ENCODE results near the gene ZCWPW1. TPM values are rescaled to one million over a fixed set of nuclear protein-coding genes. Genes with fewer than 3 reads are reported as not detected.

Gene ZCWPW1
- total and polyA plus RNA-seq, 2 of the 8 experiments (the other 6 are each of a cell fraction or from before 2014, with no cell fraction given), result 0.51 to 1.4 TPM

DNA sequence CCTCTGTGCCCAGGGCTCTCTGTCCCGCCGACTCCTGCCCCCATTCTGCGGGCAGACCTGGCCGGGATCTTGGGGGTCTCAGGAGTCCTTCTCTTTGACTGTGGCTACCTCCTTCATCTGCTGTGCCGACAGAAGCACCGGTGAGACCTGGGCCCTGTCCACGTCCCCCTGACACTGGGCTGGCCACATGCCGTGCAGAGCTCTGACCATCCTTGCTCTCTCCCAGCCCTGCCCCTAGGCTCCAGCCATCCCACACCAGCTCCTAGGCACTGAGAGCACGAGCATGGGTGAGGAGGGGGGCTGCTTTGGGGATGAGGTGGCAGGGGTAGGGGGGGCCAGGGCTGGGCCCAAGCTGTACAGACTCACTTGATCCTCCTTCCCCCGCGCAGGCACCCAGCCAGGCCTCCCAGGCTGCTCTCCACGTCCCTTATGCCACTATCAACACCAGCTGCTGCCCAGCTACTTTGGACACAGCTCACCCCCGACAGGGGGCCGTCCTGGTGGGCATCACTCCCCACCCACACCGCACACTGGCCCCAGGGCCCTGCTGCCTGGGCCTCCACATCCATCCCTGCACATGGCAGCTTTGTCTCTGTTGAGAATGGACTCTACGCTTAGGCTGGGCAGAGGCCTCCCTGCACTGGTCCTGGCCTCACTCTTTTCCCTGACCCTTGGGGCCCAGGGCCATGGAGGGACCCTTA is 75.4 kb downstream of the ZCWPW1 start:
- Histone ChIP-seq H2BK12ac (ENCODE audit: low read depth, low read length) (no peak overlapping the region), H2AFZ (ENCODE audit: low read length) (no peak overlapping the region), H4K20me1 (replicated peaks in 1 of 2; ENCODE audit: control insufficient read depth in 1 of 2, insufficient read depth in 2 of 2, low read length in 2 of 2) (peaks cover 2 to 14% of the 10 kb centered on the region in 2 experiments), H3K79me1 (ENCODE audit: low read depth, low read length) (no peaks in the 10 kb centered on the region; the same call in 1 of the 2 replicates), H3K9ac (replicated peaks in 1 of 4; ENCODE audit: extremely low read depth in 1 of 4, low read depth in 3 of 4, low read length in 3 of 4) (no peak overlapping the region), H3K4me3 (ENCODE audit: extremely low read depth in 1 of 4, insufficient read depth in 2 of 4, low read depth in 3 of 4, low read length in 4 of 4) (no peak overlapping the region), H3K4me1 (replicated peaks in 1 of 4; ENCODE audit: control insufficient read depth in 3 of 4, insufficient read depth in 4 of 4, low read length in 3 of 4) (no peaks in the 10 kb centered on the region), H2BK20ac (ENCODE audit: low read length) (no peak overlapping the region), H3K56ac (replicated peaks; ENCODE audit: insufficient read length, low read depth, low read length) (no peak overlapping the region), H3K27me3 (replicated peaks in 1 of 4; ENCODE audit: control insufficient read depth in 3 of 4, extremely low read depth in 1 of 4, insufficient read depth in 3 of 4, low read length in 3 of 4) (no peaks in the 10 kb centered on the region), H3K4me2 (ENCODE audit: insufficient read depth in 1 of 2, low read depth in 2 of 2, low read length in 2 of 2) (no peak overlapping the region), H3K14ac (ENCODE audit: insufficient read length) (no peak overlapping the region), H3K9me3 (ENCODE audit: insufficient read depth in 2 of 2, low read depth in 1 of 2, low read length in 1 of 2) (no peaks in the 10 kb centered on the region), H3K23ac (ENCODE audit: insufficient read length) (no peak overlapping the region), H3K4ac (replicated peaks; ENCODE audit: insufficient read length, low read depth, low read length) (no peak overlapping the region), H2AK5ac (ENCODE audit: low read depth, low read length) (no peak overlapping the region), H2BK5ac (ENCODE audit: low read depth, low read length) (0 out of 2 replicates have a peak overlapping the region, but pooled peaks have one; percentile 35), H4K8ac (ENCODE audit: extremely low read depth, insufficient read depth, low read length) (peak overlapping the region; percentile 51; the same call in 1 of the 2 replicates), H3K36me3 (ENCODE audit: control insufficient read depth in 2 of 4, insufficient read depth in 4 of 4, low read length in 3 of 4) (peaks cover 25 to 70% (median 45%) of the 10 kb centered on the region in 4 experiments), H2BK120ac (replicated peaks; ENCODE audit: low read depth, low read length) (no peak overlapping the region), H3K18ac (ENCODE audit: extremely low read depth, low read length) (no peak overlapping the region), H4K5ac (ENCODE audit: insufficient read length, low read depth, low read length) (no peak overlapping the region), H4K91ac (replicated peaks; ENCODE audit: insufficient read length, low read length) (no peak overlapping the region), H3K27ac (ENCODE audit: low read depth, low read length) (no peak overlapping the region), H2BK15ac (ENCODE audit: low read length) (no peak overlapping the region), H3K79me2 (ENCODE audit: control insufficient read depth in 1 of 2, insufficient read depth in 2 of 2, low read length in 2 of 2) (no peaks in the 10 kb centered on the region), H3K23me2 (ENCODE audit: low read depth, low read length) (no peaks in the 10 kb centered on the region)
- WGBS, 2 experiments (ENCODE audit: extremely low coverage in 1 of 2, insufficient coverage in 1 of 2, insufficient read length in 1 of 2, insufficient replicate concordance in 2 of 2, low coverage in 1 of 2, low lambda C conversion rate in 2 of 2, missing lambda C conversion rate in 1 of 2), result 90% methylated on average over 10 of the region's 16 CpGs; no CpG with 5 or more reads in 1 of the 2 experiments
- ChIA-PET POLR2A (ENCODE audit: partially characterized antibody) (interaction anchor here (1.1 to 1.8 kb wide), 5 partner anchors 9 to 76 kb away, joined by 3 to 8 read pairs (median 4); partner anchors contain the start of gene ZCWPW1), CTCF (ENCODE audit: partially characterized antibody) (interaction anchor here (0.7 to 2.3 kb wide), 3 partner anchors 8 to 21 kb away, joined by 3 to 7 read pairs (median 3); no protein-coding TSS in a partner anchor)
- FAIRE-seq (no peak), DNase-seq (ENCODE audit: low read depth in 1 of 2, low spot score in 2 of 2) (no peak)
- TF ChIP-seq BACH1 (IDR thresholded peaks at IDR 0.05; ENCODE audit: low read length) (no peak), SIX5 (IDR thresholded peaks at IDR 0.05; ENCODE audit: low read depth, low read length) (no peak), CBX8 (IDR thresholded peaks at IDR 0.05; ENCODE audit: borderline replicate concordance, low read depth, low read length) (no peak), SUZ12 (IDR thresholded peaks at IDR 0.05; ENCODE audit: low read length) (no peak), CHD1 (IDR thresholded peaks at IDR 0.05; ENCODE audit: low read depth, low read length) (no peak), GABPA (IDR thresholded peaks at IDR 0.05; ENCODE audit: borderline replicate concordance, insufficient read depth, low read length) (no peak), EZH2 (IDR thresholded peaks at IDR 0.05; ENCODE audit: low read depth, low read length, severe bottlenecking) (no peak), POLR2AphosphoS5 (IDR thresholded peaks at IDR 0.05; ENCODE audit: low read depth, low read length) (no peak), CREB1 (IDR thresholded peaks at IDR 0.05) (no peak), RFX5 (IDR thresholded peaks at IDR 0.05; ENCODE audit: borderline replicate concordance, low read depth, low read length) (no peak)
- TF ChIP-seq, protein P1, sequence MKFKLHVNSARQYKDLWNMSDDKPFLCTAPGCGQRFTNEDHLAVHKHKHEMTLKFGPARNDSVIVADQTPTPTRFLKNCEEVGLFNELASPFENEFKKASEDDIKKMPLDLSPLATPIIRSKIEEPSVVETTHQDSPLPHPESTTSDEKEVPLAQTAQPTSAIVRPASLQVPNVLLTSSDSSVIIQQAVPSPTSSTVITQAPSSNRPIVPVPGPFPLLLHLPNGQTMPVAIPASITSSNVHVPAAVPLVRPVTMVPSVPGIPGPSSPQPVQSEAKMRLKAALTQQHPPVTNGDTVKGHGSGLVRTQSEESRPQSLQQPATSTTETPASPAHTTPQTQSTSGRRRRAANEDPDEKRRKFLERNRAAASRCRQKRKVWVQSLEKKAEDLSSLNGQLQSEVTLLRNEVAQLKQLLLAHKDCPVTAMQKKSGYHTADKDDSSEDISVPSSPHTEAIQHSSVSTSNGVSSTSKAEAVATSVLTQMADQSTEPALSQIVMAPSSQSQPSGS (IDR thresholded peaks at IDR 0.05; ENCODE audit: low read length), result no peak
